SW 1271 (cell line): ENCODE data around the gene CCNJ.
"Not testable (repeated sequence)": the region's sequence is repeated elsewhere in the genome, so short reads cannot be mapped to it uniquely, and the experiment has no call there.

Source experiments
- DNase-seq, 2 experiments: peaks; one replicate each; lab custom pipeline; 2025; lab: John Stamatoyannopoulos, UW

The CCNJ gene, protein sequence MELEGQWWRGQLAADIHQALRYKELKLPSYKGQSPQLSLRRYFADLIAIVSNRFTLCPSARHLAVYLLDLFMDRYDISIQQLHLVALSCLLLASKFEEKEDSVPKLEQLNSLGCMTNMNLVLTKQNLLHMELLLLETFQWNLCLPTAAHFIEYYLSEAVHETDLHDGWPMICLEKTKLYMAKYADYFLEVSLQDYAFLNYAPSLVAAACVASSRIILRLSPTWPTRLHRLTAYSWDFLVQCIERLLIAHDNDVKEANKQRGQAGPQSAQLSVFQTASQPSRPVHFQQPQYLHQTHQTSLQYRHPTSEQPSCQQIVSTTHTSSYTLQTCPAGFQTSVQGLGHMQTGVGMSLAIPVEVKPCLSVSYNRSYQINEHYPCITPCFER

DNA sequence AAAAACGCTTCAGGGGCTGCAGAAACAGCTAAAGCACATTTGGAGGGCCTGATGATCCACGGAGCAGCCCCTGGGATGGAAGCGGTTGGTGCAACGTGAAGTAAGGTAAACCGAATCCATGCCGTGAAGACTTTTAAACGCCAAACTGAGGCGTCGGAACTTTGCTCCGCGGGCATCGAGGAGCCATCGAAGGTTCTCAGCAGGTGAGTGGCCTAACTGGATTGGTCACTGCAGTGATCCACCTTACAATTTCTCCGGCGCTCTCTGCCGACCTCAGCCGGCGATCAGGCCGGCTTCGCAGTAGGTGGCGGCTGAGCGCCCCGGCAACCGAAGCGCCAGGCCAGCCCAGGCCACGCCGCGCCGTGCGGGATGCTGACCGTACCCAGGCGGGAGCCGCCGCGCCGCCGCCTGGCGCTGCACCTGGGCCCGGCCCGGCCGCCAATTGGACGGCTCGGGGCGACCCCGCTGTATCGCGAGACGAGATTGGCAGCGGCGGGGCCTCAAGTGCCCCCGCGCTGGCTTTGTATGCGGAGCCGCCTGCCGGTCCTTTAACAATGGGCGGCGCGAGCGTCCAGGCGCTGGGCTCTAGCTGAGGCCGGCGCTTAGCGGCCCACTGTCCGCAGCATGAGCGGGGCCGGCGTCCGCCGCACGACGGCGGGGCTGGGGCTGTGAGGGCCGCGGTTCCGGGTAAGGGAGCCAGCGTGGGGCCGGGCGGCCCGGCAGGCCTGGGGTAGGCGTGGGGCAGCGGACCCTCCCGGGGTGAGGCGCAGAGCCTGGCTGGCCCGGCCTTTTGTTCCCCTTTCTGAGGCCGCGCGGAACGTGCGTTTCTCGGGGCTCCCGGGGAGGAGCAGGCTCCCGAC is at the start of gene CCNJ:
CCNJ (plus strand) TSS at position 551 of the 860 bp plus-strand sequence. CDS start 811 bp downstream, outside the sequence.
- DNase-seq, result peak; percentile 24 to 69

DNA sequence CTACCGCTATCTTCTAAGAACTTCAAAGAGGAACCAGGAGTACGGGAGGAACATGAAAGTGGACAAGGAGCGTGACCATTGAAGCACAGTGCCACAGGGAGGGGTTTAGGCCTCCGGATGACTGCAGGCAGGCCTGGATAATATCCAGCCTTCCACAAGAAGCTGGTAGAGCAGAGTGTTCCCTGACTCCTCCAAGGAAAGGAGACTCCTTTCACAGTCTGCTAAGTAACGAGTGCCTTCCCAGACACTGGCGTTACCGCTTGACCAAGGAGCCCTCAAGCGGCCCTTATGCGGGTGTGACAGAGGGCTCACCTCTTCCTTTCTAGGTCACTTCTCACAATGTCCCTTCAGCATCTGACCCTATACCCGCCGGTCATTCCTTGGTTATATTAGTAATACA is 49.0 kb upstream of the CCNJ start:
- not testable (repeated sequence) for DNase-seq

DNA sequence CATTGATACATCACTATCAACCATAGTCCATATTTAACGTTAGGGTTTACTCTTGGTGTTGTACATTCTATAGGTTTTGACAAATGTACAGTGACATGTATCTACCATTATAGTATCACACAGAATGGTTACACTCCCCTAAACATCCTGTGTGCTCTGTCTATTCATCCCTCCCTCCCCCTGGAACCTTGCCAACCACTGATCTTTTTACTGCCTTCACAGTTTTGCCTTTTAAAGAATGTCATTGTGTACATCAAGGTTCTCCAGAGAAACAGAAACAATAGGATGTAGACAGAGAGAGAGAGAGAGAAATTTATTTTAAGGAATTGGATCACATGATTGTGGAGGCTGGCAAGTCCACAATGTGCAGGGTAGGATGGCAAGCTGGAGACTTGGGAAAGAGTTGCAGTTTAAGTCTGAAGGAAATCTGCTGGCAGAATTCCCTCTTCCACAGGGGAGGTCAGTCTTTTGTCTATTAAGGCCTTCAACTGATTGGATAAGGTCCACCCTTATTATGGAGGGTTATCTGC is 45.1 kb upstream of the CCNJ start:
- no peak for DNase-seq

DNA sequence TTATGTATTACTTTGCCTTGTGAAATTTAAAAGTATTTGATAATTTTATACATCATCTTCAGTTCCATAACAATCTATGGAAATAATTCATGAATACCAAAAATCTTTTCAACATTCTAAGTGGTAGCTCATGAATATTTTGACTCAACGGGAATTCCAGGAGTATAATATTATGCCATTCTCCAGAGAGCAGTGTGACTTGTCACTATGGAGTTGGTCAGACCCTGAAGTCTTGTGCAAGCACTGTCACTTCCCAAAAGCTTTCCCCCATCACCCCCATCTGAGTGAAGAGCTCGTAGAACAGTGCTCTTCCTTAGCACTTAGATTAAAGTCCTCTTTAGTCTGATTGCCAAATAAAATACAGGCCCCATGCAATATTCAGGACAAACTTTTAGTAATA is 29.4 kb upstream of the CCNJ start:
- no peak for DNase-seq

DNA sequence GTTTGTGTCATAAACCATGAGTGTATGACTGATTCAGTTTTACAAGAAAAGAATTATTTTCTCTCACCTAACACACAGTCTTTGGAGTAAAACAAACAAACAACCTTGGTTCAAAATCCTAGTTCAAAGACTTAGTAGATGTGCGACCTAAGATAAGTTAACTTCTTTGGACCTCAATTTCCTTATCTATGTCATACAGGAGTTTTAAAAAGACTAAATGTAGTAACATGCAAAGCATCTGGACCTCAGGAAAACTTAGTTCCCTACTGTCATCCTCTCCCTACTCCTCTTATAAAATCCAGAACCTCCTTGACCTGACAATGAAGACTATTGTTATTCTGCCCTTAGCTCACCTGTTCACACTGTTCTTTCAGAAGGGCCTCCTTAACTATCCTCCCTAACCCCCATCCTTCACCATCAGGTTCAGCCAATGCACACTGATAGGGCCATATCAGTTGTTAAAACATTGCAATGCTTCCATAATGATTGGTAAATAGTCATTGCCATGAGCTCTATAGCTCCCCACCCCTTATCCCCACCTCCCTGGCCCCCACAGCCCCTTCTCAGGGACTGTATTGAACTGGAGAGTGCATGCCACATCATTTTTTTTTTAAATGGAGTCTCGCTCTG is 28.8 kb upstream of the CCNJ start:
- DNase-seq, result no peak

DNA sequence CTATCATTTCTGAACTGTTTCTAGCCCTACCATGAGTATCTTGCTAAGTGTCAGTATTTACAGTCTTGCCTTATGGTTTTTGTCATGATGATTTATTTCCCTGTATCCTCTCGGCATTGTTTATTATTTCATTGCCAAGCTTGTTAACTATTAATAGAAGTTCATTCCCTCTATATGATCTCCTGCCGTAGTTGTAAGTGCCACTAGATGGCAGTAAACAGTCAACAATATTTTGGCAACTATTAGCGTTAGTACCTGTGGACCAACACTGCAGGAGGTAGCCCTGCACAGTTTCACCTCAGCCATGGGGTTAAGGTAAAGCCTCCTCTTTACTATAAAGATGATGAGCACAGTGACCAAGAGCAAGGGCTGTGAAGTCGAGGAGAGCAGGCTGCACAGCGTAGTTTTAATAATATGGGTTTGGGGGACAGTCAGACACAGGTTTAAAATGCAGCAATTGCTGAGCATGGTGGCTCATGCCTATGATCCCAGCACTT is 26.1 kb upstream of the CCNJ start:
- peak in 1 of 2 experiments; percentile 31 for DNase-seq

DNA sequence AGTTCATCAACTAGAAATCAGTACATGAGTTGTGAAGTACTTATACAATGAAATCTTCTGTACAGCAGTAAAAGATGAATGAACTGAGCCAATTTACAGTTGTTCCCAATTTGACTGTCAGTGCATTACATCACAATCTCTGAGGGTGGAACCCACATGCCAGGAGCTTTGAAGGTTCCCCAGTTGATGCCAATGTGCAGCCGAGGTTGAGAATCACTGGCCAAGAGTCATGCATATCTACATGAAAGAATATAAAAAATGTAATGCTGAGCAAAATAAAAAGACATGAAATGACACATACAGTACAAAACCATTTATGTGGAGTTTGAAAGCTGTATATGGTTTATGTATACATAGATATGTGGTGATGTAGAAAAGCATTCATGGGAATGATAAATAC is 22.1 kb upstream of the CCNJ start:
- no peak for DNase-seq

DNA sequence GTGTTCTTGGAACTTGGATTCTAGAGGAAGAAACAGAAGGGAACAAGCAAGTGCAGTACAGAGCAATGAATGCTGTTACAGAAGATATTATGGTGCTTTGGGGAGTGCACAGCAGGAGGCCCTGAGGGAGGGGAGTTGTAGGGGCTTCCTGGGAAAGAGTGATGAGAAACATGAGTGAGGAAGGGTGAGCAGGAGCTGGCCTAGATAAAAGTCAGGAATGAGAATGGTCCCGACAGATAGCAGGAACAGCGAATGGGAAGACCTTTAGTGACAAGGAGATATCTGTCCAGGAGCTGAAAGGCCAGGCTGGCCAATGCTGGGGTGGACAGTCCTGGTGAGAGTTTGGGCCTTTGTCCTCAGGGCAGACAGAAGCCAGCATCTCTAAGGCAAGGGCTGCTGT is 20.6 kb upstream of the CCNJ start:
- no peak for DNase-seq

DNA sequence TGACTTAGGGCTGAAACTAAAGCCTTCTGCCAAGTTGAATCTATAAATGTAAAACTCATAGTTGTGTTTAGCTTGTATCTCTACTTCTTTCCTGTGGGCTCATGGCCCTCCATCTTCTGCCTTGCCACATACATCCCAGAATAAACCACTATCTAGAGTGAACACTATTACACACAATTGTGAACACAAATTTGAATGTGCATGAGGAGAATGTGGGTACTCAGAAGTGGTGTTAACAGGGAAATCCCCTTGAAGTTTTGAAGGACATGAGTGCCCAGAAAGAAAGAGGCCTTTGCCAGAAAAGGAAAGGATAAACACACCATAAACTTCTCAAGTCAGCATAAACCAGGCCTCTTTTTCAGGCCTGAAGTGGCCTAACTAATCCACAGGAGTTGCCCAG is 20.2 kb upstream of the CCNJ start:
- DNase-seq, result no peak

DNA sequence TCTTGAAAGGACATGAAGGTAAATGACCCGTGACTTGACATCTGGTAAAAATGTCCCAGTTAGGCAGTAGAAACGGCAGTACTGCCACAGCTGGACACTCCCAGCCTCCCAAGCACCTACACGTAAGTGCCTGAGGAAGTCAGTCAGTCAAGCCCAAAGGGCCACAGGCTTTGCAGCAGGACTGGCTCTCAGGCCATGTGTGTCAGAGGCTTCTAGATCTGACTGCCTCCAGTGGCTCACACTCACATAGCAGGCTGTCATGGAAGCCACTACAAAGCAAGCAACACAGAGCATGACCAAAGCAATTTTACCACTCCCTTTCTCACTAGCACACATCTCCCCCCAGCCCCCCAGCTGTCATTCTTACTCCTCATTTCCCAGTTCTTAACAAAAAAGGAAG is 17.8 kb upstream of the CCNJ start:
- peak in 1 of 2 experiments; percentile 3 for DNase-seq

DNA sequence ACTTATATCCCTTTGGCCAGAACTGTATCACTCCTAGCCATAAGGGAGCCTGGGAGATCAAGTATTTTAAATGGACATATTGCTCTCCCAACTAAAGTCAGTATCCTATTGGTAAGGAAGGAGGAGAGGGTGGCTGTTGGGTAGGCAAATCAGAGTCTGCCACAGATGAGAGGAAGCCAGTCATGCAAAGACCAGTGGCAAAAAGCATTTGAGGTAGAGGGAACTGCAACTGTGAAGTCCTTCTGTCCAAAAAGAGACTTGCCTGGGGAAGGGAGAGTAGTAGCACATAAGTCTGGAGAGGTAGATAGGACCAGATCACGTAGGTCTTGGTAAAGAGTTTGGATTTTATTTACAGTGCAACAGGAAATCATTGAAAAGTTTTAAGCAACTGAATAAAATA is 8.8 kb upstream of the CCNJ start:
- no peak for DNase-seq

DNA sequence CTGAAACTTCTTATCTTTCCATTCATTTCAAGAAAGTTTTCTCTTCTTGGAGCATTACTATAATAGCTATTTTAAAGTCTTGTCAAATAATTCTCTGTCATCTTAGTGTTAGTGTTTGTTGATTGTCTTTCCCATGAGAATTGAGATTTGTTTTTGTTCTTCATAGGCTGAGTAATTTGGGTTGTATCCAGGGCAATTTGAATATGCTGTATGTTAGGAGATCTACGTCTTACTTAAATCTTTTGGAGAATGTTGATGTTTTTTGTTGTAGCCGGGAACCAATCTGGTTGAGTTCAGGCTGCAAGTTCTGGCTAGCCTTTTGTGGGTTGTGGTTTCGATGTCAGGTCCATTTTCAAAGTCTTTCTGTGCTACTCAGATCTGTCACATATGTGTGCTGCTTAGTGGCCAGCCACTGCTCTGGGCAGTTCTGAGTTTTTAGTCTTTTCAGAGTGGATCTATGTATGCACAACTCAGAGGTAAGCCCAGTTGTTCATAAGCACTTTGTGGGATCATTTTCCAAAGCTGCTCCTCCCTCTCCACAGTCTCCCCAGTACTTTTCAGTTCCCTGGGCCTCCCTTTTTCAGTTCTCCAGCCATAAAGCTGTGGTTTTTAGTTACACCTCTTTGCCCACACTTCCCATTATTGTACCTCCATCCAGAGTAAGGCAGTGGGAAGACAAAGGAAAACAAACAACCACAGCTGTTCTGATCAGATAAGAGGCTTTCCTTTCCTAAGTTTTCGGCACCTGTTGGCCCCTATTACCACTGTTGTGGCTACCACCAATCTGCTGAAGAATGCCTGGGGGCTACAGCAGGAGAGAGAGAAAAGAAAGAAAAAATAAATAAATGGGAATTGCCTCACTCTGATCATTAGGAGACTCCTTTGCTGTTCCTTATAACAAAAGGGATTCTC is 4.7 kb upstream of the CCNJ start:
- DNase-seq, result no peak

DNA sequence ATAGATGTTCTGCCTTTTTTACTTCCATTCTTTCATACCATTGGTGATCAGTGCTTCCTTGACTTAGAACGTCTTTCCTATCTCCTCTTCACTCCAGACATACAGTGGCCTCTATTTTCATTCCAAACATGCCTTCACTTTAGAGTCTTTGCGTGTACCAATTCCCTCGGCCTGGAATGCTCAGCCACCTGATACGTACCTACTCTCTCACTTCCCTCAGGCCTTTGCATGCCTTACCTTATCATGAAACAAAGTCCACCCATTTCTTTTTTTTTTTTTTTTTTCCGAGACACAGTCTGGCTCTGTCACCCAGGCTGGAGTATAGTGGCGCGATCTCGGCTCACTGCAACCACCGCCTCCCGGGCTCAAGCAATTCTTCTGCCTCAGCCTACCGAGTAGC is 2.2 kb upstream of the CCNJ start:
- DNase-seq, result no peak

DNA sequence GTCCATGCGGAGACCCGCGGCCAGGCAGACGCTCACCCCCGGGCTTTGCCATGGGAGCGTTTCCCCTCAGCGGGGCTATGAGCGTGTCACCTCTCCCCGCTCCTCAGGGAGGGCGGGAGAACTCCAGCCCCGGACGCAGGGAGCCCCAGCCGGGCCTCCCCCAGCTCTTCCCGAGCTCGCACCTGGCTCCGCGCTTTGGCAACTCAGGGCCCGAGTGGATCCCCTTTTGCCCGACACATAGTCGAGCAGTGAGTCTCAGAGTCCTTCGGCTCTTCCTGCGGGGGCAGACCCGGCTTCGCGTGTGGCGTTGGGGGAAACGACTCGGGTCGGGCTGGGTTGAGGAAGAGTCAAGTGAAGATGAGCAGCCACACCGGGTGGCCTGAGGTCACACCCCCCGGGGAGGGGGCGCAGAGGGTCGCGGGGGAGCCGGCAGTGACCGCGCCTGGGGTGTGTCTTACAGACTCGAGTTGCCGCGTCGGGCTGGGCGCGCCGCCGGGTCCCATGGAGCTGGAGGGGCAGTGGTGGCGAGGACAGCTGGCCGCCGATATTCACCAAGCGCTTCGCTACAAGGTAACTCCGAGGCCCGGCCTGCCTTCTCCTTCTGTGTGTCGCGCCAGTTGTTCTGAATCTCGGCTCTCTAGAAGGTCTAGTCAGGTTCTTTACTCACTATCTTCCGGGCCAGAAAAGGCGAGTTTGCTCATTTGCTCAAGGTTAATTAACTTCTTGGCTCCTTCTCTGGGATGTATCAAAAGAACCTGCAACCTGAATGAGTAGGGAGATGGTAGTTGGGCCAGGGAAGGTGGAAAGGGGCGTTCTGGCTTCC is 721 bp downstream of the CCNJ start:
- DNase-seq, result no peak

DNA sequence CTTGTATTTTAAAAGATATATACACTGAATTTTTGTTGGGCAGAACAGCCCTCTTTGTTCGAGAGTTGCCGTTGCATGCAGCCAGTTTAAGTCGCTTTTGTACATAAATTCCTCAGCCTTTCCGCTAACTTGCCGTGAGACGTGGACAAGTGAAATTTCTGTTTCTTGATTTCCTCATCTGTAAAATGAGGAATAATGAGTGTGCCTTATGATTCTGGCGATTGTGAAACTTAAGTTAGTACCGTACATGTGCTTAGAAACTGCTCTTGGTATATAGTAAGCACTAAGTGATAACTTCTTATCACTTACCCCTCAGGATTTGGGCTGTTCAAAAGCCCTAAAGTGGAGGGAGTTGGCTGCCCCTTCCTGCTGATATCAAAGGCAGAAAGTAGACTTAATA is 1.4 kb downstream of the CCNJ start:
- DNase-seq, result no peak

DNA sequence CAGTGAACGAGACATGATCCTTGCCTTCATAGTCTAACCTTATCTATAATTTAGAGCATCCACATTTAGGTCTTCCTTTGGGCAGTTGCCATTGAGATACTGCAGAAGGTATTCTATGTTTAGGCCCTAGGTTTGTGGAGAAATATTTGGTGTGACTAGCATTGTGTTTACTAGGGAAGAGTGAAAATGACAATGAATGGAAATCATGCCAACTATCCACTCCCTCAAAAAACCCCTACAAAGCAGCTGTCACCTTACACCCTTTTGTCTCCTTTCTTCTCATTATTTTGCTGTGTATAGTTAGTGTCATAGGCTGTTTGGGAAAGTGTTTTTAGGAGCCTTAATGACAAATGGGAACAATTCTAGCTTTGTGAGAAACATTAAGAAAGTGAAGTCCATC is 3.2 kb downstream of the CCNJ start:
- no peak for DNase-seq

DNA sequence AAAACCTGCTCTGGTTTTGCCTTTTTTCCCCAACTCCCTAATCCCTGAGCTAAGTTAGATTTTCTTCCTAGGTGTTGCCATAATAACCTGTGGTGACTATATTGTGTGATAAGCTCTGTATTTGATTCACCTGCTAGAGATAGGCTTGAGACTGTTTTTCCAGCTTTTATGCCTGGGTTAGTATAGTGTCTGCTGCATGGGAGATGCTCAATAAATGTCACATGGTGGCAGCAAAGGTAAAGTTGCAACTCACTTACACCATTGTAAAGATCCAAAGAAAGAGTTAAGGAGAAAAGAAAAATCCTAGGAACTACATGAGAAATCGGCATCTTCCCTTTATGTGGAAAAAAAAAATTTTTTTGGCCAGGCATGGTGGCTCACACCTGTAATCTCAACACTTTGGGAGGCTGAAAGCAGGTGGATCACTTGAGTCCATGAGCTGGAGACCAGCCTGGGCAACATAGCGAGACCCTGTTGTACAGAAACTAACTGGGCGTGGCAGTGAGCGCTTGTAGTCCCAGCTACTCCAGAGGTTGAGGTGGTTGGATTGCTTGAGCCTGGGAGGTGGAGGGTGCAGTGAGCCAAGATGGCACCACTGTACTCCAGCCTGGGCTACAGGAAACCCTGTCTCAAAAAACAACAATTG is 3.7 kb downstream of the CCNJ start:
- peak in 1 of 2 experiments; percentile 3 for DNase-seq

DNA sequence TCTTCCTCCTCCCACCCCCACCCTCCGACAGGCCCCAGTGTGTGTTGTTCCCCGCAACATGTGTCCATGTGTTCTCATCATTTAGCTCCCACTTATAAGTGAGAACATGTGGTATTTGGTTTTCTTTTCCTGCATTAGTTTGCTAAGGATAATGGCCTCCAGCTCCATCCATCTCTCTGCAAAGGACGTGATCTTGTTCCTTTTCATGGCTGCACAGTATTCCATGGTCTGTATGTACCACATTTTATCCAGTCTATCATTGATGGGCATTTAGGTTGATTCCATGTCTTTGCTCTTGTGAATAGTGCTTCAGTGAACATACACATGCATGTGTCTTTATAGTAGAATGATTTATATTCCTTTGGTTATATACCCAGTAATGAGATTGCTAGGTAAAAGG is 4.5 kb downstream of the CCNJ start:
- DNase-seq, result not testable (repeated sequence)

DNA sequence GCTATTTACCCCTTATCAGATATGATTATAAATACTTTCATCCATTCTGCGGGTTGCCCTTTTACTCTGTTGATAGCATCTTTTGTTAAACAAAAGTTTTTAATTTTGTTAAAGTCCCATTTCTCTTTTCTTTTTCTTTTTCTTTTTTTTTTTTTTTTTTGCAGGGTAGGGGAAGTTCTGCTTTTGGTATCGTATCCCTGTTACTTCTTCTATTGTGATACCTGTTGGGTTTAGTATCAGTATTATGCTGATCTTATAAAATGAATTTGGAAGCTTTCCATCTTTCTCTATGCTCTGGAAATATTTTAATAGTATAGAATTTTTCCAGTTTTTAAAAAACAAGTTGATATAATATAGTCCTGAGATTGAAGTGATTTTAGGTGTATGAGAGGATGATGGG is 6.0 kb downstream of the CCNJ start:
- no peak for DNase-seq

DNA sequence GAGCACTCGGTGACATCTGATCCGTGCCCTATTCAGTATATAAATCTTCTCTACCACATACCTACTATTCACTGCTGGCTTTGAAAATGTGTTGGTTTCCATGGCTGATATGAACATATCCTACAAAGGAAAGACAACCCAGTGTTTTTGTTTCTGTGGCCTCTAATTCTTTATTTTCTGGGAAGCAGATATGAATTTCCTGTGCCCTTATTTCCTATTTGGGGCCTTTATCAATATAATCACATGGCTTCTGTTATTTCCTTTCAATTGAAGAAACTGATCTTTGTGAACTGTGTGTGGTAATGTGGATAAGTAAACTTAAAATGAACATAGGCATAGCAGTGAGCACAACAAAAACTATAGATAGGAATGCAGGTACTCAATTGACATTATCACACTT is 10.6 kb downstream of the CCNJ start:
- DNase-seq, result no peak
